PC-3 (cell line): Measurements from ENCODE around the gene ITPRIP. TPM values are rescaled to one million over a fixed set of nuclear protein-coding genes. Genes with fewer than 3 reads are reported as not detected.

Experiments used
- ATAC-seq: fragments of 200-7000 bp; cut with Tn5 transposase; 2 replicates; pipeline ENCODE4 v1.9.1; 2020; ENCODE audit warnings: mild to moderate bottlenecking, moderate library complexity
- BruUV-seq: library from RNA; stranded (reverse); fragments of 400-500 nt; replicated peaks from 2 replicates; lab custom pipeline; 2021; lab: Mats Ljungman, UMichigan
- CTCF ChIA-PET: fragments of 300-600 bp; sonication (Branson Sonifier 250); formaldehyde crosslinking; loops from one replicate; lab custom pipeline; 2022; ENCODE audit warnings: antibody characterized with exemption; lab: Charles Lee
- POLR2A ChIA-PET: fragments of 300-600 bp; sonication (Branson Sonifier 250); formaldehyde crosslinking; loops from one replicate; lab custom pipeline; 2022; ENCODE audit warnings: antibody characterized with exemption; ENCODE audit not compliant: unreplicated experiment; lab: Charles Lee
- DNase-seq: peaks from one replicate; pipeline ENCODE4 v3.0.0-alpha.2; 2015
- H2AFZ ChIP-seq: fragments of 300-600 bp; sonication (generic); 2 replicates; pipeline ENCODE4 v1.6.0; 2016; ENCODE audit warnings: antibody characterized with exemption, low read length
- H3F3A ChIP-seq: fragments of 300-600 bp; sonication (generic); one replicate; pipeline ENCODE4 v1.6.0; 2017; ENCODE audit warnings: antibody characterized with exemption, low read length, control low read depth, mild to moderate bottlenecking; ENCODE audit not compliant: unreplicated experiment
- H3K27ac ChIP-seq: fragments of 300-600 bp; sonication (generic); 2 replicates; pipeline ENCODE4 v1.5.1; 2016; ENCODE audit warnings: mild to moderate bottlenecking, low read length
- H3K27me3 ChIP-seq: fragments of 300-600 bp; sonication (generic); 2 replicates; pipeline ENCODE4 v1.6.1; 2016; ENCODE audit warnings: low read length, mixed read lengths
- H3K36me3 ChIP-seq: fragments of 300-600 bp; sonication (generic); 2 replicates; pipeline ENCODE4 v1.6.1; 2016; ENCODE audit warnings: low read depth, mixed run types, low read length, mixed read lengths
- H3K4me1 ChIP-seq: fragments of 300-600 bp; sonication (generic); 2 replicates; pipeline ENCODE4 v1.5.1; 2016; ENCODE audit warnings: low read length; ENCODE audit not compliant: insufficient read depth
- H3K4me2 ChIP-seq: fragments of 300-600 bp; sonication (generic); 2 replicates; pipeline ENCODE4 v1.6.0; 2016; ENCODE audit warnings: low read length
- H3K4me3 ChIP-seq: fragments of 300-600 bp; sonication (generic); 2 replicates; pipeline ENCODE4 v1.5.1; 2016; ENCODE audit warnings: mild to moderate bottlenecking, low read length, mixed read lengths
- H3K79me2 ChIP-seq: fragments of 300-600 bp; sonication (generic); 2 replicates; pipeline ENCODE4 v1.6.1; 2017; ENCODE audit warnings: low read length, mixed read lengths
- H3K9ac ChIP-seq: fragments of 300-600 bp; sonication (generic); 2 replicates; pipeline ENCODE4 v1.6.0; 2016; ENCODE audit warnings: mild to moderate bottlenecking, low read length
- H3K9me2 ChIP-seq: fragments of 300-600 bp; sonication (generic); replicated peaks from 2 replicates; pipeline ENCODE4 v1.6.1; 2016; ENCODE audit warnings: mixed run types, low read length, mixed read lengths
- H3K9me3 ChIP-seq: fragments of 300-600 bp; sonication (generic); 2 replicates; pipeline ENCODE4 v1.6.1; 2016; ENCODE audit warnings: low read length, mixed read lengths
- H4K20me1 ChIP-seq: fragments of 300-600 bp; sonication (generic); 2 replicates; pipeline ENCODE4 v1.6.1; 2016; ENCODE audit warnings: low read length, mixed read lengths
- CTCF ChIP-seq: fragments of 300-600 bp; sonication (generic); conservative IDR thresholded peaks from 2 replicates; pipeline ENCODE4 v1.5.1; 2017; ENCODE audit warnings: antibody characterized with exemption, low read depth, mild to moderate bottlenecking, low read length
- EZH2 ChIP-seq: fragments of 300-600 bp; sonication (generic); IDR thresholded peaks from one replicate; pipeline ENCODE4 v1.6.1; 2017; ENCODE audit warnings: antibody characterized with exemption, mild to moderate bottlenecking, low read length; ENCODE audit not compliant: unreplicated experiment
- EZH2phosphoT487 ChIP-seq: fragments of 300-600 bp; sonication (generic); IDR thresholded peaks from 2 replicates; pipeline ENCODE4 v1.6.1; 2018; ENCODE audit warnings: mild to moderate bottlenecking, antibody characterized with exemption, low read length, borderline replicate concordance
- intact Hi-C: fragments of 100-400 bp; cut with micrococcal nuclease; formaldehyde crosslinking; loops from 2 replicates; pipeline ENCODE4 v1.9.0; 2023
- total RNA-seq: library from RNA; depleted of rRNA; stranded (reverse); fragments of >200 nt; gene quantifications from 2 replicates; pipeline ENCODE4 v1.2.3, GENCODE V29; 2014

Gene ITPRIP
- total RNA-seq, 1 experiment from 2014 or later = 7.0 TPM

GRCh38 chr10:104349623-104350126 lies 11.4 kb upstream of the ITPRIP start:
- Histone ChIP-seq H3K79me2 (no peaks in the 10 kb centered on the region), H4K20me1 (no peaks in the 10 kb centered on the region), H3K9me2 (no peaks in the 10 kb centered on the region), H3K36me3 (no peaks in the 10 kb centered on the region), H2AFZ (peak overlapping the region; percentile 69), H3K27me3 (no peaks in the 10 kb centered on the region), H3K4me2 (peak overlapping the region; percentile 81), H3K4me3 (peak overlapping the region; percentile 59), H3K27ac (peak overlapping the region; percentile 53), H3K9ac (peak overlapping the region; percentile 45), H3K4me1 (peaks cover 41% of the 10 kb centered on the region), H3F3A (no peaks in the 10 kb centered on the region), H3K9me3 (no peaks in the 10 kb centered on the region)
- ATAC-seq (peak; percentile 14), DNase-seq (peak; percentile 68)
- ChIA-PET POLR2A (interaction anchor here (0.5 kb wide), 1 partner anchor 12 kb away, joined by 3 read pairs; no protein-coding TSS in a partner anchor), CTCF (interaction anchor here (0.8 kb wide), 1 partner anchor 40 kb away, joined by 3 read pairs; no protein-coding TSS in a partner anchor)
- TF ChIP-seq EZH2 (no peak), EZH2phosphoT487 (no peak), CTCF (no peak)
- intact Hi-C loops = loop anchor here (1.0 kb wide), 2 partner anchors 44 to 58 kb away; no protein-coding TSS in a partner anchor
- BruUV-seq = no TSS peak

- no peak for DNase-seq
- Histone ChIP-seq H3K9me3 (no peaks in the 10 kb centered on the region), H3K4me3 (no peak overlapping the region), H3K27me3 (no peaks in the 10 kb centered on the region), H3K9me2 (no peaks in the 10 kb centered on the region), H3K27ac (no peak overlapping the region), H3K79me2 (no peaks in the 10 kb centered on the region), H3K4me2 (no peak overlapping the region), H3F3A (no peaks in the 10 kb centered on the region), H3K36me3 (no peaks in the 10 kb centered on the region), H3K9ac (no peak overlapping the region), H4K20me1 (no peaks in the 10 kb centered on the region), H2AFZ (no peak overlapping the region), H3K4me1 (peaks cover 37% of the 10 kb centered on the region)
- ATAC-seq = no peak
- ChIA-PET POLR2A (no interaction called here), CTCF (no interaction called here)
- intact Hi-C loops = no loop called here
- BruUV-seq = no TSS peak
- TF ChIP-seq EZH2phosphoT487 (no peak), CTCF (no peak), EZH2 (no peak)
Observed at GRCh38 chr10:104348601-104349000, 10.3 kb upstream of the ITPRIP start.

GRCh38 chr10:104347295-104348045 lies 9.2 kb upstream of the ITPRIP start:
- ChIA-PET CTCF (no interaction called here), POLR2A (no interaction called here)
- DNase-seq (no peak), ATAC-seq (no peak)
- Histone ChIP-seq H3K4me1 (peaks cover 32% of the 10 kb centered on the region), H3K9me2 (no peaks in the 10 kb centered on the region), H3K9me3 (no peaks in the 10 kb centered on the region), H3F3A (no peaks in the 10 kb centered on the region), H3K27ac (no peak overlapping the region), H3K79me2 (no peaks in the 10 kb centered on the region), H2AFZ (no peak overlapping the region), H3K4me2 (no peak overlapping the region), H3K27me3 (no peaks in the 10 kb centered on the region), H4K20me1 (no peaks in the 10 kb centered on the region), H3K4me3 (no peak overlapping the region), H3K9ac (no peak overlapping the region), H3K36me3 (no peaks in the 10 kb centered on the region)
- intact Hi-C loops = no loop called here
- TF ChIP-seq EZH2phosphoT487 (no peak), EZH2 (no peak), CTCF (no peak)
- no TSS peak for BruUV-seq
